CD14-positive monocyte (primary cell): Measurements from ENCODE around the gene MYO1E. TPM values are rescaled to one million over a fixed set of nuclear protein-coding genes. Genes with fewer than 3 reads are reported as not detected.

Source experiments
- DNase-seq, 3 donors: peaks; one replicate each; pipeline ENCODE4 v3.0.0-alpha.2; 2011 to 2022
- H2AFZ ChIP-seq: 2 replicates; pipeline ENCODE4 v1.6.0; 2012; ENCODE audit warnings: mild to moderate bottlenecking, low read depth, low read length, inconsistent platforms; ENCODE audit not compliant: insufficient read depth, poor library complexity, severe bottlenecking
- H3K27ac ChIP-seq, 2 donors: 1 replicate in 1 of 2; 2 replicates in 1 of 2; pipeline ENCODE4 v1.5.1; 2012 to 2013; ENCODE audit warnings: low read length in 2 of 2, control low read depth in 1 of 2, inconsistent platforms in 1 of 2, low read depth in 1 of 2, mild to moderate bottlenecking in 1 of 2
- H3K27me3 ChIP-seq, 2 donors: one replicate each; pipeline versions ENCODE4 v1.6.0 to v1.6.1; 2011 to 2013; ENCODE audit warnings: low read length in 2 of 2; ENCODE audit not compliant: control insufficient read depth in 2 of 2, insufficient read depth in 2 of 2
- H3K36me3 ChIP-seq, 2 donors: replicated peaks in 1 of 2; 1 replicate in 1 of 2; 2 replicates in 1 of 2; pipeline versions ENCODE4 v1.5.1 to v1.6.1; 2012 to 2013; ENCODE audit warnings: low read length in 2 of 2, control low read depth in 1 of 2, inconsistent platforms in 1 of 2, mild to moderate bottlenecking in 1 of 2; ENCODE audit not compliant: insufficient read depth in 2 of 2, control insufficient read depth in 1 of 2
- H3K4me1 ChIP-seq, 2 donors: 1 replicate in 1 of 2; 2 replicates in 1 of 2; pipeline versions ENCODE4 v1.5.1 to v1.6.1; 2012 to 2013; ENCODE audit warnings: low read length in 2 of 2, control low read depth in 1 of 2, inconsistent platforms in 1 of 2, mild to moderate bottlenecking in 1 of 2, moderate library complexity in 1 of 2; ENCODE audit not compliant: insufficient read depth in 2 of 2, control insufficient read depth in 1 of 2
- H3K4me2 ChIP-seq: replicated peaks from 2 replicates; pipeline ENCODE3; 2012; ENCODE audit warnings: low read length, moderate library complexity, mild to moderate bottlenecking; ENCODE audit not compliant: poor library complexity, severe bottlenecking; ENCODE audit errors: extremely low read depth
- H3K4me3 ChIP-seq, 3 experiments: fragments of 200-600 bp in 1 of 3; sonication (generic) in 1 of 3; replicated peaks in 1 of 3; 1 replicate in 2 of 3; 2 replicates in 1 of 3; pipeline ENCODE4 v1.5.1; 2011 to 2013; ENCODE audit warnings: low read length in 3 of 3, mild to moderate bottlenecking in 3 of 3, control low read depth in 2 of 3, low read depth in 2 of 3, inconsistent platforms in 1 of 3, moderate library complexity in 1 of 3
- H3K79me2 ChIP-seq: 2 replicates; pipeline ENCODE4 v1.6.0; 2012; ENCODE audit warnings: mild to moderate bottlenecking, control low read depth, inconsistent platforms, low read length, moderate library complexity; ENCODE audit not compliant: insufficient read depth
- H3K9ac ChIP-seq: 2 replicates; pipeline ENCODE4 v1.6.0; 2017; ENCODE audit warnings: low read length, mild to moderate bottlenecking; ENCODE audit not compliant: insufficient read depth, poor library complexity, severe bottlenecking
- H3K9me3 ChIP-seq, 2 donors: replicated peaks in 1 of 2; 1 replicate in 1 of 2; 2 replicates in 1 of 2; pipeline versions ENCODE4 v1.5.1 to v1.6.1; 2012 to 2013; ENCODE audit warnings: low read length in 2 of 2, control low read depth in 1 of 2; ENCODE audit not compliant: control insufficient read depth in 1 of 2, insufficient read depth in 1 of 2
- H4K20me1 ChIP-seq: 2 replicates; pipeline ENCODE4 v1.6.0; 2012; ENCODE audit warnings: mild to moderate bottlenecking, low read length, control low read depth, moderate library complexity; ENCODE audit not compliant: insufficient read depth
- H3K27ac Mint-ChIP-seq, 7 donors: one replicate each; pipeline ENCODE4 v1.8.0; 2020; ENCODE audit warnings: mild to moderate bottlenecking in 7 of 7, mixed read lengths in 7 of 7, moderate library complexity in 6 of 7, inconsistent platforms in 2 of 7
- H3K27me3 Mint-ChIP-seq, 3 donors: one replicate each; pipeline ENCODE4 v1.8.0; 2021 to 2022; ENCODE audit warnings: low read depth in 3 of 3, mild to moderate bottlenecking in 3 of 3, mixed read lengths in 3 of 3, moderate library complexity in 3 of 3, inconsistent platforms in 1 of 3
- H3K36me3 Mint-ChIP-seq, 2 donors: one replicate each; pipeline ENCODE4 v1.8.0; 2020; ENCODE audit warnings: mixed read lengths in 2 of 2, inconsistent platforms in 1 of 2, mild to moderate bottlenecking in 1 of 2
- H3K4me1 Mint-ChIP-seq: one replicate; pipeline ENCODE4 v1.8.0; 2020; ENCODE audit warnings: mild to moderate bottlenecking, mixed read lengths
- H3K4me3 Mint-ChIP-seq, 2 donors: one replicate each; pipeline ENCODE4 v1.8.0; 2020; ENCODE audit warnings: mild to moderate bottlenecking in 2 of 2, mixed read lengths in 2 of 2, moderate library complexity in 1 of 2
- H3K9me3 Mint-ChIP-seq, 7 donors: one replicate each; pipeline ENCODE4 v1.8.0; 2020 to 2022; ENCODE audit warnings: mixed read lengths in 7 of 7, mild to moderate bottlenecking in 6 of 7, moderate library complexity in 6 of 7, inconsistent platforms in 2 of 7
- CTCF ChIP-seq: fragments of 200-600 bp; IDR thresholded peaks from one replicate; pipeline ENCODE4 v1.8.0; 2022; ENCODE audit warnings: antibody characterized with exemption, mild to moderate bottlenecking
- WGBS: methylation state at CpG from one replicate; pipeline ENCODE4 v1.1.5; 2013; ENCODE audit warnings: missing lambda C conversion rate; ENCODE audit not compliant: insufficient coverage; 5-methylcytosine and 5-hydroxymethylcytosine counted together
- intact Hi-C, 2 donors: fragments of 100-400 bp; cut with micrococcal nuclease; formaldehyde crosslinking; loops; one replicate each; pipeline versions ENCODE4 v1.15.0 to v1.15.1; 2023
- polyA plus RNA-seq, 3 donors: library from polyadenylated mRNA; depleted of rRNA in 1 of 3; unstranded in 2 of 3; stranded (reverse) in 1 of 3; fragments of 300-500 nt in 2 of 3; fragments of >200 nt in 1 of 3; fragmentation: Illumina TruSeq in 2 of 3; gene quantifications; 1 replicate in 2 of 3; 2 replicates in 1 of 3; pipeline ENCODE4 v1.2.3, GENCODE V29; 2012 to 2021

The MYO1E gene
- polyA plus RNA-seq, 3 donors, result 5.5 to 16.2 (median 6.2) TPM

- peaks cover 12 to 13% of the 10 kb centered on the region in 2 donors for H3K36me3 Mint-ChIP-seq
- Histone ChIP-seq H3K79me2 (no peaks in the 10 kb centered on the region), H3K4me1 (no peaks in the 10 kb centered on the region), H3K4me2 (no peak overlapping the region), H3K36me3 (no peaks in the 10 kb centered on the region), H3K27me3 (no peaks in the 10 kb centered on the region), H3K9me3 (no peaks in the 10 kb centered on the region), H3K27ac (no peak overlapping the region), H4K20me1 (no peaks in the 10 kb centered on the region), H3K4me3 (no peak overlapping the region), H2AFZ (no peak overlapping the region), H3K9ac (no peak overlapping the region)
- H3K4me3 Mint-ChIP-seq, result no peak overlapping the region
- intact Hi-C loops, result no loop called here
- no peaks in the 10 kb centered on the region for H3K27me3 Mint-ChIP-seq
- 100% methylated on average over 2 of the region's 3 CpGs for WGBS
- peaks cover 0 to 2% (median 0%) of the 10 kb centered on the region in 7 donors for H3K9me3 Mint-ChIP-seq
- H3K4me1 Mint-ChIP-seq, result peaks cover 2% of the 10 kb centered on the region
- no peak for TF ChIP-seq CTCF
- no peak overlapping the region for H3K27ac Mint-ChIP-seq
- no peak for DNase-seq
Measured at GRCh38 chr15:59244337-59244736, 128.3 kb downstream of the MYO1E start.

- Histone ChIP-seq H3K79me2 (no peaks in the 10 kb centered on the region), H3K27ac (no peak overlapping the region), H2AFZ (no peak overlapping the region), H4K20me1 (no peaks in the 10 kb centered on the region), H3K9me3 (no peaks in the 10 kb centered on the region), H3K36me3 (no peaks in the 10 kb centered on the region), H3K4me1 (peaks cover 0 to under 1% of the 10 kb centered on the region in 2 donors), H3K9ac (no peak overlapping the region), H3K27me3 (no peaks in the 10 kb centered on the region), H3K4me2 (no peak overlapping the region), H3K4me3 (no peak overlapping the region)
- Mint-ChIP-seq H3K27ac (no peak overlapping the region), H3K4me1 (peaks cover 2% of the 10 kb centered on the region), H3K9me3 (peaks cover 0 to 2% (median 0%) of the 10 kb centered on the region in 7 donors), H3K36me3 (peaks cover 12 to 13% of the 10 kb centered on the region in 2 donors), H3K4me3 (no peak overlapping the region), H3K27me3 (no peaks in the 10 kb centered on the region)
- intact Hi-C loops, result no loop called here
- 100% methylated on average over 1 of the region's 5 CpGs for WGBS
- DNase-seq, result no peak
- TF ChIP-seq CTCF, result no peak
Measured at GRCh38 chr15:59243622-59244021, 129.0 kb downstream of the MYO1E start.
